HEK293T (cell line): ENCODE data around the gene DOK5.

ENCODE experiments used
- BHLHE40 ChIP-seq: fragments of 450-650 bp; IDR thresholded peaks from 2 replicates; pipeline ENCODE4 v1.6.1; 2016; ENCODE audit warnings: mild to moderate bottlenecking, moderate library complexity, borderline replicate concordance
- FOXK2 ChIP-seq: fragments of 450-650 bp; IDR thresholded peaks from 2 replicates; pipeline ENCODE4 v1.6.1; 2016; ENCODE audit warnings: mild to moderate bottlenecking
- FOXM1 ChIP-seq: fragments of 450-650 bp; IDR thresholded peaks from 2 replicates; pipeline ENCODE4 v1.6.1; 2017; ENCODE audit warnings: mild to moderate bottlenecking, borderline replicate concordance
- L3MBTL2 ChIP-seq: fragments of 450-650 bp; conservative IDR thresholded peaks from 2 replicates; pipeline ENCODE4 v1.6.1; 2016; ENCODE audit warnings: mild to moderate bottlenecking
- NFRKB ChIP-seq: fragments of 450-650 bp; IDR thresholded peaks from 2 replicates; pipeline ENCODE4 v1.6.1; 2016; ENCODE audit warnings: mild to moderate bottlenecking, moderate library complexity
- TARDBP ChIP-seq: fragments of 450-650 bp; IDR thresholded peaks from 2 replicates; pipeline ENCODE4 v1.6.1; 2016

- TF ChIP-seq FOXK2 (no peak), NFRKB (no peak), TARDBP (no peak), L3MBTL2 (no peak), BHLHE40 (no peak), FOXM1 (no peak)
Observed at GRCh38 chr20:54692168-54692887, 216.9 kb downstream of the DOK5 start.
